ENCODE measurements around the gene DCC.

- TF ChIP-seq MAX (IDR thresholded peaks at IDR 0.05) (no peak), CTCF (IDR thresholded peaks at IDR 0.05 in 2 of 3, conservative IDR thresholded peaks at IDR 0.05 in 1 of 3; ENCODE audit: borderline replicate concordance in 1 of 3, insufficient read depth in 1 of 3, low read depth in 2 of 3, low read length in 2 of 3) (no peak), FOSL1 (IDR thresholded peaks at IDR 0.05; ENCODE audit: low read depth) (no peak), EZH2phosphoT487 (IDR thresholded peaks at IDR 0.05; ENCODE audit: borderline replicate concordance) (no peak), POLR2AphosphoS5 (IDR thresholded peaks at IDR 0.05; ENCODE audit: low read depth, low read length) (no peak)
Measured at GRCh38 chr18:53148123-53148522, 808.1 kb downstream of the DCC start.

All from HCT116 (cell line).